HL-60 (cell line): ENCODE data around the gene CHRNA4.

Source experiments
- CTCF ChIP-seq: IDR thresholded peaks from one replicate; pipeline ENCODE4 v1.5.1; 2011; ENCODE audit warnings: low read length, control low read depth, inconsistent platforms; ENCODE audit not compliant: insufficient read depth
- POLR2AphosphoS5 ChIP-seq: IDR thresholded peaks from 2 replicates; pipeline ENCODE4 v1.6.1; 2012; ENCODE audit warnings: low read depth
- REST ChIP-seq: IDR thresholded peaks from 2 replicates; pipeline ENCODE4 v1.6.1; 2012; ENCODE audit warnings: low read depth; ENCODE audit not compliant: insufficient replicate concordance

- no peak for TF ChIP-seq CTCF
- no peak for TF ChIP-seq REST
- TF ChIP-seq POLR2AphosphoS5 = no peak
Measured at GRCh38 chr20:63385819-63386218, 24.7 kb upstream of the CHRNA4 start.
